GM23248 (cell line): ENCODE results near the gene FTO.

Source experiments
- EZH2 ChIP-seq: fragments of 200-600 bp; sonication (generic); IDR thresholded peaks from 2 replicates; pipeline ENCODE4 v1.6.1; 2018; ENCODE audit warnings: antibody characterized with exemption, mild to moderate bottlenecking; ENCODE audit not compliant: insufficient read depth, poor library complexity, severe bottlenecking
- EZH2phosphoT487 ChIP-seq: fragments of 200-600 bp; sonication (generic); IDR thresholded peaks from 2 replicates; pipeline ENCODE4 v1.6.1; 2018; ENCODE audit warnings: antibody characterized with exemption, moderate library complexity, mild to moderate bottlenecking, low read depth; ENCODE audit not compliant: insufficient read depth

GRCh38 chr16:54177052-54177861 lies 473.3 kb downstream of the FTO start:
- TF ChIP-seq EZH2: no peak
- no peak for TF ChIP-seq EZH2phosphoT487
